ENCODE measurements around the gene GPC6.

Gene GPC6

DNA sequence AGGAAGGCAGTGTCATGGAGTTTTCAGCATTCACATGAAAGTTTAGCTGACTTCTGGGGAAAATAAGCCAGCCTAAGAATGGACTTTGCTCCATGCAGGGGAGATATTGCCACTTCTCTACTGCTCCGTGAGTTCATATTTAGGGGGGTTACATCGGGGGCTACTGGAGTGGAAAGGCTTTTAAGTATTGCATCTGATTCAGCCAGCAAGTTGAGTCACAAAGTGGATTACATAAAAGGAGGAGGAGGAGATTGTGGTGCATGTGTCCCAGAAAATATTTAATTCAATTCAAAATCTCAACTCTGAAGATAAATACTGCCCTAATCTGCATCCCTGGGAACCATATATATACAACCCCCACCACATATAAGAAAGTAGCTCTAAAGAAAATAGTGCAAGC is 635.7 kb downstream of the GPC6 start:
- no peaks in the 10 kb centered on the region for H3K9me3 ChIP-seq (replicated peaks; ENCODE audit: insufficient read depth, low read length)
- H3K27me3 ChIP-seq (replicated peaks; ENCODE audit: insufficient read depth, low read length), result no peaks in the 10 kb centered on the region
- no peak for TF ChIP-seq CTCF (IDR thresholded peaks at IDR 0.05; ENCODE audit: low read length)
- no peak overlapping the region for H3K4me3 ChIP-seq (ENCODE audit: low read length)
- no peak overlapping the region for H3K27ac ChIP-seq (ENCODE audit: low read length)
- H2AFZ ChIP-seq (ENCODE audit: low read length), result no peak overlapping the region
- H3F3A ChIP-seq (ENCODE audit: insufficient read depth, low read length), result no peaks in the 10 kb centered on the region
- DNase-seq, result no peak
- H3K79me2 ChIP-seq (ENCODE audit: low read length), result no peaks in the 10 kb centered on the region
- no peak overlapping the region for H3K9ac ChIP-seq (ENCODE audit: low read length)
- H3K4me1 ChIP-seq (ENCODE audit: low read length), result no peaks in the 10 kb centered on the region
- no peaks in the 10 kb centered on the region for H3K36me3 ChIP-seq (replicated peaks; ENCODE audit: insufficient read depth, low read length)
- H3K4me2 ChIP-seq (ENCODE audit: low read depth, low read length), result no peak overlapping the region
- H3K9me2 ChIP-seq (replicated peaks; ENCODE audit: insufficient read depth, low read length), result no peaks in the 10 kb centered on the region
- no peaks in the 10 kb centered on the region for H4K20me1 ChIP-seq (ENCODE audit: insufficient read depth, low read length)

- Histone ChIP-seq H3K4me3 (ENCODE audit: low read length) (no peak overlapping the region), H3K9me3 (replicated peaks; ENCODE audit: insufficient read depth, low read length) (no peaks in the 10 kb centered on the region), H2AFZ (ENCODE audit: low read length) (no peak overlapping the region), H3K27me3 (replicated peaks; ENCODE audit: insufficient read depth, low read length) (no peaks in the 10 kb centered on the region), H4K20me1 (ENCODE audit: insufficient read depth, low read length) (no peaks in the 10 kb centered on the region), H3K79me2 (ENCODE audit: low read length) (no peaks in the 10 kb centered on the region), H3K4me2 (ENCODE audit: low read depth, low read length) (no peak overlapping the region), H3K27ac (ENCODE audit: low read length) (no peak overlapping the region), H3K4me1 (ENCODE audit: low read length) (no peaks in the 10 kb centered on the region), H3K9ac (ENCODE audit: low read length) (no peak overlapping the region), H3F3A (ENCODE audit: insufficient read depth, low read length) (no peaks in the 10 kb centered on the region), H3K36me3 (replicated peaks; ENCODE audit: insufficient read depth, low read length) (no peaks in the 10 kb centered on the region), H3K9me2 (replicated peaks; ENCODE audit: insufficient read depth, low read length) (no peaks in the 10 kb centered on the region)
- TF ChIP-seq CTCF (IDR thresholded peaks at IDR 0.05; ENCODE audit: low read length) (no peak), EZH2 (optimal IDR thresholded peaks at IDR 0.05; ENCODE audit: low read depth, low read length) (no peak), EZH2phosphoT487 (IDR thresholded peaks at IDR 0.05; ENCODE audit: low read length) (no peak)
- DNase-seq, result no peak
Measured at GRCh38 chr13:93865235-93865634, 638.6 kb downstream of the GPC6 start.

- no peak for DNase-seq
- Histone ChIP-seq H3K9me3 (replicated peaks; ENCODE audit: insufficient read depth, low read length) (no peaks in the 10 kb centered on the region), H3K27me3 (replicated peaks; ENCODE audit: insufficient read depth, low read length) (no peaks in the 10 kb centered on the region), H4K20me1 (ENCODE audit: insufficient read depth, low read length) (no peaks in the 10 kb centered on the region), H3K9ac (ENCODE audit: low read length) (no peak overlapping the region), H3K79me2 (ENCODE audit: low read length) (no peaks in the 10 kb centered on the region), H3K9me2 (replicated peaks; ENCODE audit: insufficient read depth, low read length) (no peaks in the 10 kb centered on the region), H3K4me2 (ENCODE audit: low read depth, low read length) (no peak overlapping the region), H3F3A (ENCODE audit: insufficient read depth, low read length) (no peaks in the 10 kb centered on the region), H3K36me3 (replicated peaks; ENCODE audit: insufficient read depth, low read length) (no peaks in the 10 kb centered on the region), H3K4me3 (ENCODE audit: low read length) (no peak overlapping the region), H3K27ac (ENCODE audit: low read length) (no peak overlapping the region), H2AFZ (ENCODE audit: low read length) (no peak overlapping the region), H3K4me1 (ENCODE audit: low read length) (no peaks in the 10 kb centered on the region)
- no peak for TF ChIP-seq EZH2phosphoT487 (IDR thresholded peaks at IDR 0.05; ENCODE audit: low read length)
Measured at GRCh38 chr13:93867481-93867880, 640.9 kb downstream of the GPC6 start.

GRCh38 chr13:93872376-93872775 is 645.8 kb downstream of the GPC6 start:
- DNase-seq, result no peak
- Histone ChIP-seq H3K4me3 (ENCODE audit: low read length) (no peak overlapping the region), H3K9me3 (replicated peaks; ENCODE audit: insufficient read depth, low read length) (no peaks in the 10 kb centered on the region), H3K36me3 (replicated peaks; ENCODE audit: insufficient read depth, low read length) (no peaks in the 10 kb centered on the region), H4K20me1 (ENCODE audit: insufficient read depth, low read length) (no peaks in the 10 kb centered on the region), H2AFZ (ENCODE audit: low read length) (no peak overlapping the region), H3F3A (ENCODE audit: insufficient read depth, low read length) (no peaks in the 10 kb centered on the region), H3K4me2 (ENCODE audit: low read depth, low read length) (no peak overlapping the region), H3K27ac (ENCODE audit: low read length) (no peak overlapping the region), H3K9me2 (replicated peaks; ENCODE audit: insufficient read depth, low read length) (no peaks in the 10 kb centered on the region), H3K4me1 (ENCODE audit: low read length) (no peaks in the 10 kb centered on the region), H3K27me3 (replicated peaks; ENCODE audit: insufficient read depth, low read length) (no peaks in the 10 kb centered on the region), H3K79me2 (ENCODE audit: low read length) (no peaks in the 10 kb centered on the region), H3K9ac (ENCODE audit: low read length) (no peak overlapping the region)
- TF ChIP-seq EZH2 (optimal IDR thresholded peaks at IDR 0.05; ENCODE audit: low read depth, low read length) (no peak), EZH2phosphoT487 (IDR thresholded peaks at IDR 0.05; ENCODE audit: low read length) (no peak), CTCF (IDR thresholded peaks at IDR 0.05; ENCODE audit: low read length) (no peak)
